GM23248 (cell line): ENCODE measurements around the gene HDAC8.

Experiments
- EZH2 ChIP-seq: fragments of 200-600 bp; sonication (generic); IDR thresholded peaks from 2 replicates; pipeline ENCODE4 v1.6.1; 2018; ENCODE audit warnings: antibody characterized with exemption, mild to moderate bottlenecking; ENCODE audit not compliant: insufficient read depth, poor library complexity, severe bottlenecking
- EZH2phosphoT487 ChIP-seq: fragments of 200-600 bp; sonication (generic); IDR thresholded peaks from 2 replicates; pipeline ENCODE4 v1.6.1; 2018; ENCODE audit warnings: antibody characterized with exemption, moderate library complexity, mild to moderate bottlenecking, low read depth; ENCODE audit not compliant: insufficient read depth

GRCh38 chrX:72371405-72371804 lies 201.2 kb downstream of the HDAC8 start:
- no peak for TF ChIP-seq EZH2
- no peak for TF ChIP-seq EZH2phosphoT487
